ENCODE measurements around the gene FBXL4.

GRCh38 chr6:98840385-98840784, 107.4 kb downstream of the FBXL4 start:
- TF ChIP-seq, protein P1, sequence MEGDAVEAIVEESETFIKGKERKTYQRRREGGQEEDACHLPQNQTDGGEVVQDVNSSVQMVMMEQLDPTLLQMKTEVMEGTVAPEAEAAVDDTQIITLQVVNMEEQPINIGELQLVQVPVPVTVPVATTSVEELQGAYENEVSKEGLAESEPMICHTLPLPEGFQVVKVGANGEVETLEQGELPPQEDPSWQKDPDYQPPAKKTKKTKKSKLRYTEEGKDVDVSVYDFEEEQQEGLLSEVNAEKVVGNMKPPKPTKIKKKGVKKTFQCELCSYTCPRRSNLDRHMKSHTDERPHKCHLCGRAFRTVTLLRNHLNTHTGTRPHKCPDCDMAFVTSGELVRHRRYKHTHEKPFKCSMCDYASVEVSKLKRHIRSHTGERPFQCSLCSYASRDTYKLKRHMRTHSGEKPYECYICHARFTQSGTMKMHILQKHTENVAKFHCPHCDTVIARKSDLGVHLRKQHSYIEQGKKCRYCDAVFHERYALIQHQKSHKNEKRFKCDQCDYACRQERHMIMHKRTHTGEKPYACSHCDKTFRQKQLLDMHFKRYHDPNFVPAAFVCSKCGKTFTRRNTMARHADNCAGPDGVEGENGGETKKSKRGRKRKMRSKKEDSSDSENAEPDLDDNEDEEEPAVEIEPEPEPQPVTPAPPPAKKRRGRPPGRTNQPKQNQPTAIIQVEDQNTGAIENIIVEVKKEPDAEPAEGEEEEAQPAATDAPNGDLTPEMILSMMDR (IDR thresholded peaks at IDR 0.05), result no peak
- TF ChIP-seq POLR2A (IDR thresholded peaks at IDR 0.05), result no peak

All from testis (tissue), 2 donors.